ENCODE results near the gene TIGD2.

The TIGD2 gene

GRCh38 chr4:89110986-89111832 lies at the start of gene TIGD2:
TIGD2 (plus strand) TSS chr4:89111533; CDS start chr4:89112975, 1,442 bp downstream.
- TF ChIP-seq RAD21 (IDR thresholded peaks at IDR 0.05; ENCODE audit: low read depth) (peak; percentile 55), TAF1 (IDR thresholded peaks at IDR 0.05; ENCODE audit: low read depth) (peak; percentile 80), ZBTB7A (IDR thresholded peaks at IDR 0.05; ENCODE audit: low read depth) (no peak), TCF12 (IDR thresholded peaks at IDR 0.05; ENCODE audit: low read depth) (no peak), USF1 (IDR thresholded peaks at IDR 0.05) (peak; percentile 47; the same call in 1 of the 2 replicates), EGR1 (IDR thresholded peaks at IDR 0.05) (peak; percentile 92), EP300 (IDR thresholded peaks at IDR 0.05; ENCODE audit: borderline replicate concordance) (0 out of 2 replicates have a peak, but pooled peaks have one; percentile 12), YY1 (IDR thresholded peaks at IDR 0.05; ENCODE audit: low read depth) (0 out of 2 replicates have a peak, but pooled peaks have one; percentile 32), MAX (IDR thresholded peaks at IDR 0.05) (peak; percentile 97), CREB1 (IDR thresholded peaks at IDR 0.05; ENCODE audit: low read depth) (no peak), CEBPB (IDR thresholded peaks at IDR 0.05) (no peak), NFIC (IDR thresholded peaks at IDR 0.05) (no peak; the same call in 1 of the 2 replicates)

GRCh38 chr4:89064848-89065247 lies 46.5 kb upstream of the TIGD2 start:
- no peak for TF ChIP-seq CREB1 (IDR thresholded peaks at IDR 0.05; ENCODE audit: low read depth)
- no peak for TF ChIP-seq TEAD4 (IDR thresholded peaks at IDR 0.05)
- no peak for TF ChIP-seq REST (IDR thresholded peaks at IDR 0.05; ENCODE audit: low read depth)
- TF ChIP-seq MAX (IDR thresholded peaks at IDR 0.05): no peak
- TF ChIP-seq EP300 (IDR thresholded peaks at IDR 0.05; ENCODE audit: borderline replicate concordance): no peak
- TF ChIP-seq USF1 (IDR thresholded peaks at IDR 0.05): no peak
- TF ChIP-seq YY1 (IDR thresholded peaks at IDR 0.05; ENCODE audit: low read depth): no peak
- TF ChIP-seq TAF1 (IDR thresholded peaks at IDR 0.05; ENCODE audit: low read depth): no peak
- no peak for TF ChIP-seq CEBPB (IDR thresholded peaks at IDR 0.05)
- no peak for TF ChIP-seq TCF12 (IDR thresholded peaks at IDR 0.05; ENCODE audit: low read depth)
- TF ChIP-seq ZBTB7A (IDR thresholded peaks at IDR 0.05; ENCODE audit: low read depth): no peak
- TF ChIP-seq EGR1 (IDR thresholded peaks at IDR 0.05): no peak
- TF ChIP-seq NFIC (IDR thresholded peaks at IDR 0.05): no peak
- TF ChIP-seq FOXM1 (IDR thresholded peaks at IDR 0.05; ENCODE audit: borderline replicate concordance, low read depth): no peak
- no peak for TF ChIP-seq RAD21 (IDR thresholded peaks at IDR 0.05; ENCODE audit: low read depth)

DNA sequence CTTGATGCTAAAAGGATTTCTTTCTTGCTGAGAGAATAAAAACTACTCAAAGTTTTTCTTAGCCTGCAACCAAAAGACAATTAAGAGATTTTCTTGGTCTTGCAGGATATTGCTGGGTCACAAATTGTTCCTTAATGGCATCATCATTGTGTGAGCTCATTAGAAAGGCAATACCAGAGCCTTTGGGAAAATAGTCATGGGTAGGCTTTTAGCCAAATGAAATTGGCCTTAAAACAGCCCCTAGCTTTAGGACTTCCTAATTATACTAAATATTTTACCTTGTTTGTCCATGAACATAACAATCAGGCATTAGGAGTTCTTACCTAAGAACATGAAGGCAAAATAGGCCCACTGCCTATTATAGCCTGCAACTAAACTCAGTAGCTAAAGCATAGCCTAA lies 43.9 kb upstream of the TIGD2 start:
- TF ChIP-seq EGR1 (IDR thresholded peaks at IDR 0.05) (no peak), YY1 (IDR thresholded peaks at IDR 0.05; ENCODE audit: low read depth) (no peak), USF1 (IDR thresholded peaks at IDR 0.05) (no peak), RAD21 (IDR thresholded peaks at IDR 0.05; ENCODE audit: low read depth) (no peak), MAX (IDR thresholded peaks at IDR 0.05) (no peak), CEBPB (IDR thresholded peaks at IDR 0.05) (no peak), NFIC (IDR thresholded peaks at IDR 0.05) (no peak), TCF12 (IDR thresholded peaks at IDR 0.05; ENCODE audit: low read depth) (no peak), CREB1 (IDR thresholded peaks at IDR 0.05; ENCODE audit: low read depth) (no peak), TAF1 (IDR thresholded peaks at IDR 0.05; ENCODE audit: low read depth) (no peak), EP300 (IDR thresholded peaks at IDR 0.05; ENCODE audit: borderline replicate concordance) (no peak), ZBTB7A (IDR thresholded peaks at IDR 0.05; ENCODE audit: low read depth) (no peak), TEAD4 (IDR thresholded peaks at IDR 0.05) (no peak), REST (IDR thresholded peaks at IDR 0.05; ENCODE audit: low read depth) (no peak), FOXM1 (IDR thresholded peaks at IDR 0.05; ENCODE audit: borderline replicate concordance, low read depth) (no peak)

DNA sequence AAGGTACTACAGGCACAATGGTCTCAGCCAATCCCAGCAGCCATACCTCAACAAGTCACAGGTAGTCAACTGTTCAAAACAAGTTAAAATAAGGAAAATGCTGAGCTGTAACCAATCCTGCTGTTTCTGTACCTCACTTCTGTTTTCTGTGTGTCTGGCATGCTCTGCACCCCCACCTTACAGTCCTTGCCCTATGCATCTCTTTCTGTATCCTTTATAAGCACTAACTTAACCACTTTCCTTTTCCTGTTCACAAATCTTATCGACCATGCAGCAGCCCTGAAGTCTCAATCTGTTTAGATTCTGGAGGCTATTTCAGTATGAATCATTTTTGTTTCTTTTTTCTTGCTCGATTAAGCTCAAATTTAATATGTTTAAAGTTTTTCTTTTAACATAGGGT lies 41.9 kb upstream of the TIGD2 start:
- no peak for TF ChIP-seq CREB1 (IDR thresholded peaks at IDR 0.05; ENCODE audit: low read depth)
- TF ChIP-seq USF1 (IDR thresholded peaks at IDR 0.05): no peak
- no peak for TF ChIP-seq TEAD4 (IDR thresholded peaks at IDR 0.05)
- no peak for TF ChIP-seq CEBPB (IDR thresholded peaks at IDR 0.05)
- TF ChIP-seq EP300 (IDR thresholded peaks at IDR 0.05; ENCODE audit: borderline replicate concordance): no peak
- no peak for TF ChIP-seq TCF12 (IDR thresholded peaks at IDR 0.05; ENCODE audit: low read depth)
- no peak for TF ChIP-seq REST (IDR thresholded peaks at IDR 0.05; ENCODE audit: low read depth)
- TF ChIP-seq TAF1 (IDR thresholded peaks at IDR 0.05; ENCODE audit: low read depth): no peak
- no peak for TF ChIP-seq EGR1 (IDR thresholded peaks at IDR 0.05)
- no peak for TF ChIP-seq FOXM1 (IDR thresholded peaks at IDR 0.05; ENCODE audit: borderline replicate concordance, low read depth)
- TF ChIP-seq RAD21 (IDR thresholded peaks at IDR 0.05; ENCODE audit: low read depth): no peak
- no peak for TF ChIP-seq YY1 (IDR thresholded peaks at IDR 0.05; ENCODE audit: low read depth)
